ENCODE measurements around the gene ARHGEF3. TPM values are rescaled to one million over a fixed set of nuclear protein-coding genes. Genes with fewer than 3 reads are reported as not detected.

The ARHGEF3 gene, protein sequence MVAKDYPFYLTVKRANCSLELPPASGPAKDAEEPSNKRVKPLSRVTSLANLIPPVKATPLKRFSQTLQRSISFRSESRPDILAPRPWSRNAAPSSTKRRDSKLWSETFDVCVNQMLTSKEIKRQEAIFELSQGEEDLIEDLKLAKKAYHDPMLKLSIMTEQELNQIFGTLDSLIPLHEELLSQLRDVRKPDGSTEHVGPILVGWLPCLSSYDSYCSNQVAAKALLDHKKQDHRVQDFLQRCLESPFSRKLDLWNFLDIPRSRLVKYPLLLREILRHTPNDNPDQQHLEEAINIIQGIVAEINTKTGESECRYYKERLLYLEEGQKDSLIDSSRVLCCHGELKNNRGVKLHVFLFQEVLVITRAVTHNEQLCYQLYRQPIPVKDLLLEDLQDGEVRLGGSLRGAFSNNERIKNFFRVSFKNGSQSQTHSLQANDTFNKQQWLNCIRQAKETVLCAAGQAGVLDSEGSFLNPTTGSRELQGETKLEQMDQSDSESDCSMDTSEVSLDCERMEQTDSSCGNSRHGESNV
- 20.9 and 32.6 TPM in 2 replicates for total RNA-seq (ENCODE audit: low replicate concordance)
- long read RNA-seq, transcript ARHGEF3-201 (10 exons, 3,602 nt): major isoform, 34 of 91 reads
- long read RNA-seq, transcript ARHGEF3-212 (9 exons, 2,024 nt): minor isoform, 13 of 91 reads
- long read RNA-seq, partial matches to known transcripts: 29 of 91 reads
- long read RNA-seq, other reads (novel, unspliced or antisense): 8 of 91 reads

GRCh38 chr3:56801662-56802377 lies at the start of gene ARHGEF3:
ARHGEF3 (minus strand) TSS chr3:56801949; CDS start chr3:56801798, 151 bp downstream.
- DNase-seq (ENCODE audit: extremely low spot score, unreplicated experiment): peak; percentile 84
- Mint-ChIP-seq H3K4me3 (peak within 1 kb of the TSS; percentile 97), H3K27me3 (no peaks in the 10 kb centered on the region), H3K4me1 (ENCODE audit: unreplicated experiment) (peaks cover 41% of the 10 kb centered on the region), H3K36me3 (no peaks in the 10 kb centered on the region), H3K9me3 (no peaks in the 10 kb centered on the region), H3K27ac (peak within 1 kb of the TSS; percentile 88)
- TF ChIP-seq CTCF (conservative IDR thresholded peaks at IDR 0.05): peak; percentile 48

DNA sequence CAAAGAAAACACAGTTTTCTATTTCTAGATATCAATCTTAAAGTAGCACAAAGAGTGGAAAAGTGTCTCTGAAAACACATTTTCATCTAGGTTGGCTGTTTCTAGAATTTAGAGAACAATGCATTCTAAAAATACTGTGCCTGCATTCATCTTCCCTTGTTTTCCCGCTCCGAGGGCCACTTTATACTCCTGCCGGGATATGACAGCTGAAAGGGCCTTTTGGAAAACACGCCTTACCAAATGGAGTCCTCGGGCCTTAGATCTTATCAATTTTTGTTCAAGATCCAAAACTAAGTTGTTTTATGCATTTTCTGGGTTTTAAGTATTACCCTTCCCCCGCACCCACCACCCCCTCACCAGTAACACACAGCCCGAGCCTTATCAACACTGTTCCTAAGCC lies 47.9 kb upstream of the ARHGEF3 start:
- H3K9me3 Mint-ChIP-seq: peaks cover 7% of the 10 kb centered on the region
- H3K4me1 Mint-ChIP-seq (ENCODE audit: unreplicated experiment): peaks cover 32% of the 10 kb centered on the region
- H3K27me3 Mint-ChIP-seq: no peaks in the 10 kb centered on the region
- no peak overlapping the region for H3K4me3 Mint-ChIP-seq
- TF ChIP-seq CTCF (conservative IDR thresholded peaks at IDR 0.05): no peak
- DNase-seq (ENCODE audit: extremely low spot score, unreplicated experiment): no peak
- H3K27ac Mint-ChIP-seq: peak overlapping the region; percentile 17
- peaks cover 5% of the 10 kb centered on the region for H3K36me3 Mint-ChIP-seq

- Mint-ChIP-seq H3K9me3 (peaks cover 6% of the 10 kb centered on the region), H3K4me3 (no peak overlapping the region), H3K4me1 (ENCODE audit: unreplicated experiment) (peaks cover 23% of the 10 kb centered on the region), H3K27ac (no peak overlapping the region), H3K27me3 (no peaks in the 10 kb centered on the region), H3K36me3 (peaks cover 8% of the 10 kb centered on the region)
- TF ChIP-seq CTCF (conservative IDR thresholded peaks at IDR 0.05): no peak
- DNase-seq (ENCODE audit: extremely low spot score, unreplicated experiment): no peak
These were observed 43.8 kb upstream of the ARHGEF3 start for GRCh38 chr3:56845505-56845904.

GRCh38 chr3:56844536-56844935 lies 42.8 kb upstream of the ARHGEF3 start:
- Mint-ChIP-seq H3K27ac (no peak overlapping the region), H3K36me3 (peaks cover 8% of the 10 kb centered on the region), H3K27me3 (no peaks in the 10 kb centered on the region), H3K4me3 (no peak overlapping the region), H3K4me1 (ENCODE audit: unreplicated experiment) (peaks cover 20% of the 10 kb centered on the region), H3K9me3 (peaks cover 6% of the 10 kb centered on the region)
- DNase-seq (ENCODE audit: extremely low spot score, unreplicated experiment): no peak
- no peak for TF ChIP-seq CTCF (conservative IDR thresholded peaks at IDR 0.05)

GRCh38 chr3:56839784-56840715 lies 38.3 kb upstream of the ARHGEF3 start:
- Mint-ChIP-seq H3K27ac (no peak overlapping the region), H3K4me1 (ENCODE audit: unreplicated experiment) (peaks cover 12% of the 10 kb centered on the region), H3K36me3 (peaks cover 3% of the 10 kb centered on the region), H3K27me3 (no peaks in the 10 kb centered on the region), H3K4me3 (no peak overlapping the region), H3K9me3 (no peaks in the 10 kb centered on the region)
- TF ChIP-seq CTCF (conservative IDR thresholded peaks at IDR 0.05): no peak
- DNase-seq (ENCODE audit: extremely low spot score, unreplicated experiment): no peak

Data from type B pancreatic cell (in vitro differentiated cells).